ENCODE results near the gene RNF208.

The RNF208 gene

DNA sequence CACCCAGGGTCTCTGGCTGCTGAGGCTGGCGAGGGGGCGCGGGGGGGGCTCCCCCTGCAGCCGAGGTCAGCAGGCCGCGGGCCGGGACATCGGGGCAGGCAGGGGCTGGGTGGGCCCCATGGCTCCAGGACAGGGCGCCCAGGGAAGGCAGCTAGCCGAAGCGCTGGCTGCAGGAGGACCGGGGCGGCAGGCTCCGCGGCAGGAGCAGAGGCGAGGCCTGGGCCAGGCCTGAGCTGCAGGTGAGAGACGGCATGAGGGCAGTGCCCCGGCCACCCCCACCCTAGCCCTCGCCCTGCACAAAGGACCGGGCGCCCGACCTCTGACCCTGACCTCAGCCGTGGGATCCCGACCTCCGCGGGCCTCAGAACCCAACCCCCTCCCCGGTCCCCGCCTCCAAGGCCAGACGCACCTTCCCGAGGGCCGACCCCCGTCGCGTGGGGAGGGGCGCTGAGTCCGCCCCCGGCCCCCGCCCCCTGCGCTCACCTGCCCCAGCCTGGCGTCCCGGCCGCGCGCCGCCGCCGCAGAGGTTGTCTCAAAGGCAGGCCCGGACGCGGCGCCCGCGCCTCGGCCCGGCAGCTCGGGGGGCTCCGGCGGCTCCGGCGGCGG, 431 bp downstream of the RNF208 start:
- no peak for TF ChIP-seq CTCF (conservative IDR thresholded peaks at IDR 0.05; ENCODE audit: low read depth, low read length)
- DNase-seq (ENCODE audit: low read depth), result no peak
- H3K4me3 ChIP-seq (ENCODE audit: low read length), result peak overlapping the region; percentile 49

- DNase-seq (ENCODE audit: low read depth), result no peak
- H3K4me3 ChIP-seq (ENCODE audit: low read length), result no peak overlapping the region
- no peak for TF ChIP-seq CTCF (conservative IDR thresholded peaks at IDR 0.05; ENCODE audit: low read depth, low read length)
Measured at GRCh38 chr9:137221095-137221505, 940 bp downstream of the RNF208 start.

DNA sequence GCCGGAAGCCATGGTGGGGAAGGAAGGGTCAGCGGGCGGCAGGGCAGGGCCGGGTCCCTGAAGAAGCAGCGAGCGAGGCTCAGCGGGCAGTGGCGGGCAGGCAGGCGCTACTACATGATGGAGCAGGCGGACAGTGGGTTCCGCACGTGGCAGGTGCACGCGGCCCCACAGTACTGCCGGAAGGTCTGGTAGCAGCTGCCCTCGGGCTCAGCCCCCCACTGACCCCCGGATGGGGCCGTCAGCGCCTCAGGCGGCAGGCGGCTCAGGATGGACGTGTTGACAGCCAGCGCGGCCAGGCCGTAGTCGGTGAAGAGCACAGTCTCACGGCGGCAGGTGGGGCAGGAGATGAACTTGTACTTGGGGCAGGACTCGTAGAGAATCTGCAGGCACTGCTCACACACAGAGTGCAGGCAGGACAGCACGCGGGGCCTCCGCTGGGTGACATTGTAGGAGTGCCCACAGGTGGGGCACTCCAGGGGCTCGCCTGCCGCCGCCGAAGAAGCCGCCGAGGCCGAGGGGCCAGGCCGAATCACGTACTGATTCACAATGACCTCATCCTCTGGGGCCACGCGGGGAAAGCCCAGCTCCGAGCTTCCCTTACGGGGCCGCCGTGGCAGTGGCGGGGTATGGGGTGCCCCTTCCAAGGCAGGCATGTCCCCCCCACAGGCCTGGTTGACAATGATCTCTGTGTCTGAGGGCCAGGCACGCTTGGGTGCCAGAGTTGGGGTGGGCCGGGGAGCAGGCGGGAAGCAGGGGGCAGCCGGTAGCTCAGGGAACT, 1.5 kb downstream of the RNF208 start:
- no peak for DNase-seq (ENCODE audit: low read depth)
- H3K4me3 ChIP-seq (ENCODE audit: low read length), result no peak overlapping the region
- no peak for TF ChIP-seq CTCF (conservative IDR thresholded peaks at IDR 0.05; ENCODE audit: low read depth, low read length)

DNA sequence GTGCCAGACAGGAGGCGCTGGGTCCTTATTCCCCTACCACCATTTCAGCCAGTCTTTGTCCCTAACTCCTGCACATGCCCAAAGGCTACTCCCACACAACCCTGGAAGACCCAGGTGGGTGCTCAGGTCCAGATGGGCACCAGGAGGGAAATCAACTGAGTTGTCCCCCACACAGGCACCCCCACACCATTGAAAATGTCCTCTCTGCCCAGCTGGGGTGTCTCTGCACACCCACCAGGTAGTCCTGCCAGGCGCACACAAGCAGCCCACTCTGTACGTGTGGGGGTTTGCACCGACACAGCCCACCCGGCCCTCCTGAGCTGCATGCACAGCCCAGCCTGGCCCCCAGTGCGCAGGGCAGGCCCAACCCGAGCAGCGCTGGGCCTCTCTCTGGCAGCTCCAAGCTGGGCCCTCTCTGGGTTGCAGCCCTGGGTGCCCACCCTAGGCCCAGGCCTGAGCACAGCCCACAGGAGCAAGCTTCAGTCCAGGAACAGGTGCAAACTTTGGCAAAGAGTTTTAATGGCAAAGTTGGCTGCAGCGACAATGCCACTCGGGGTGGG, 2.2 kb downstream of the RNF208 start:
- no peak for TF ChIP-seq CTCF (conservative IDR thresholded peaks at IDR 0.05; ENCODE audit: low read depth, low read length)
- H3K4me3 ChIP-seq (ENCODE audit: low read length), result no peak overlapping the region
- DNase-seq (ENCODE audit: low read depth), result no peak

- no peak for DNase-seq (ENCODE audit: low read depth)
- no peak overlapping the region for H3K4me3 ChIP-seq (ENCODE audit: low read length)
- no peak for TF ChIP-seq CTCF (conservative IDR thresholded peaks at IDR 0.05; ENCODE audit: low read depth, low read length)
Measured at GRCh38 chr9:137218754-137219271, 3.2 kb downstream of the RNF208 start.

DNA sequence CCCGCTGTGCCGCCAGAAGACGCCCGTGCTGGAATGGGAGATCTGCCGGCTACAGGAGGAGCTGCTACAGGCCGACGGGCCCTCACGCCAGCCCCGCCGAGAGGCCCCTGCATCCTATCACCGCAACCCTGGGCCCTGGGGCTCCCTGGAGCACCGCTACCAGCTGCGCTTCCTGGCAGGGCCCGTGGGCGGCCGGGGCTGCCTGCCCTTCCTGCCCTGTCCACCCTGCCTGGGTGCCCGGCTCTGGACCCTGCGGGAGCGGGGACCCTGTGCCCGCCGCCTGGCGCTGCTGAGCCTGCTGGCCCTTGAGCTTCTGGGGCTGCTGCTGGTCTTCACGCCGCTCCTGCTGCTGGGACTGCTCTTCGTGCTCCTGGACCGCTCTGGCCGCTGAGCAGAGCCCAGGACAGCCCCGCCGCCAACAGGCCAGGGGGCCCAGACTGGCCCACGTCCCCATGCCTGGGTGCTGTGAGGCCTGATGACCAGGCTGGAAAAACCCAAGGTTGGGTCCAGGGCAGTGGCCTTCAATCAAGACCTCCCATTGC, 3.8 kb downstream of the RNF208 start:
- DNase-seq (ENCODE audit: low read depth), result no peak
- TF ChIP-seq CTCF (conservative IDR thresholded peaks at IDR 0.05; ENCODE audit: low read depth, low read length), result no peak
- no peak overlapping the region for H3K4me3 ChIP-seq (ENCODE audit: low read length)
